IPS DF 6.9 (cell line): Measurements from ENCODE around the gene SCN4B.

Experiments
- DNase-seq: peaks from one replicate; pipeline ENCODE4 v3.0.0-alpha.2; 2013; ENCODE audit warnings: low read depth, low spot score
- H3K27ac ChIP-seq: one replicate; pipeline ENCODE4 v1.5.1; 2013; ENCODE audit warnings: low read length, control low read depth
- H3K27me3 ChIP-seq: 2 replicates; pipeline ENCODE4 v1.6.1; 2013; ENCODE audit warnings: mild to moderate bottlenecking, low read length; ENCODE audit not compliant: control insufficient read depth, insufficient read depth
- H3K36me3 ChIP-seq: 2 replicates; pipeline ENCODE4 v1.6.1; 2013; ENCODE audit warnings: low read length; ENCODE audit not compliant: control insufficient read depth, insufficient read depth
- H3K4me1 ChIP-seq: 2 replicates; pipeline ENCODE4 v1.6.1; 2013; ENCODE audit warnings: low read length; ENCODE audit not compliant: control insufficient read depth, insufficient read depth
- H3K4me3 ChIP-seq: 2 replicates; pipeline ENCODE4 v1.5.1; 2013; ENCODE audit warnings: mild to moderate bottlenecking, low read length
- H3K9me3 ChIP-seq: 2 replicates; pipeline ENCODE4 v1.6.1; 2013; ENCODE audit warnings: low read length, inconsistent platforms; ENCODE audit not compliant: control insufficient read depth, insufficient read depth
- WGBS: extraction: QIAGEN DNeasy Blood & Tissue Kit; methylation state at CpG from one replicate; pipeline ENCODE4 v1.1.7; 2013; ENCODE audit warnings: mixed read lengths, missing lambda C conversion rate; ENCODE audit not compliant: insufficient read length, insufficient coverage; 5-methylcytosine and 5-hydroxymethylcytosine counted together

Gene SCN4B

GRCh38 chr11:118100691-118101232, 51.9 kb downstream of the SCN4B start:
- Histone ChIP-seq H3K27ac (no peak overlapping the region), H3K9me3 (no peaks in the 10 kb centered on the region), H3K36me3 (no peaks in the 10 kb centered on the region), H3K4me3 (no peak overlapping the region), H3K4me1 (peaks cover 3% of the 10 kb centered on the region; the same call in 1 of the 2 replicates), H3K27me3 (no peaks in the 10 kb centered on the region)
- no CpG with 5 or more reads among the region's 3 CpGs for WGBS
- DNase-seq: no peak

GRCh38 chr11:118099838-118100556, 52.6 kb downstream of the SCN4B start:
- no CpG with 5 or more reads among the region's 10 CpGs for WGBS
- no peaks in the 10 kb centered on the region for H3K27me3 ChIP-seq
- H3K36me3 ChIP-seq: no peaks in the 10 kb centered on the region
- no peaks in the 10 kb centered on the region for H3K9me3 ChIP-seq
- no peak for DNase-seq
- H3K4me3 ChIP-seq: no peak overlapping the region
- H3K4me1 ChIP-seq: peaks cover 3% of the 10 kb centered on the region; the same call in 1 of the 2 replicates
- H3K27ac ChIP-seq: no peak overlapping the region

- no peak for DNase-seq
- no peaks in the 10 kb centered on the region for H3K36me3 ChIP-seq
- no peak overlapping the region for H3K27ac ChIP-seq
- no peaks in the 10 kb centered on the region for H3K9me3 ChIP-seq
- WGBS: no CpG with 5 or more reads among the region's 11 CpGs
- H3K4me1 ChIP-seq: peaks cover 3% of the 10 kb centered on the region; the same call in 1 of the 2 replicates
- H3K4me3 ChIP-seq: no peak overlapping the region
- no peaks in the 10 kb centered on the region for H3K27me3 ChIP-seq
Measured at GRCh38 chr11:118098996-118099837, 53.4 kb downstream of the SCN4B start.

- no peak for DNase-seq
- no peaks in the 10 kb centered on the region for H3K27me3 ChIP-seq
- no peaks in the 10 kb centered on the region for H3K9me3 ChIP-seq
- H3K4me3 ChIP-seq: no peak overlapping the region
- H3K4me1 ChIP-seq: peaks cover 4% of the 10 kb centered on the region; the same call in 1 of the 2 replicates
- no CpG with 5 or more reads among the region's 1 CpG for WGBS
- H3K27ac ChIP-seq: no peak overlapping the region
- no peaks in the 10 kb centered on the region for H3K36me3 ChIP-seq
Measured at GRCh38 chr11:118095967-118096367, 56.7 kb downstream of the SCN4B start.

- H3K27ac ChIP-seq: no peak overlapping the region
- H3K27me3 ChIP-seq: no peaks in the 10 kb centered on the region
- no peaks in the 10 kb centered on the region for H3K9me3 ChIP-seq
- no peaks in the 10 kb centered on the region for H3K36me3 ChIP-seq
- H3K4me1 ChIP-seq: peaks cover 4% of the 10 kb centered on the region; the same call in 1 of the 2 replicates
- DNase-seq: no peak
- no CpG with 5 or more reads among the region's 4 CpGs for WGBS
- H3K4me3 ChIP-seq: no peak overlapping the region
Measured at GRCh38 chr11:118095493-118095892, 57.1 kb downstream of the SCN4B start.

- H3K4me3 ChIP-seq: no peak overlapping the region
- no peaks in the 10 kb centered on the region for H3K9me3 ChIP-seq
- WGBS: no CpG with 5 or more reads among the region's 8 CpGs
- DNase-seq: no peak
- H3K27me3 ChIP-seq: no peaks in the 10 kb centered on the region
- no peaks in the 10 kb centered on the region for H3K36me3 ChIP-seq
- 0 out of 2 replicates have a peak, but pooled peaks cover 1% of the 10 kb centered on the region for H3K4me1 ChIP-seq
- H3K27ac ChIP-seq: no peak overlapping the region
Measured at GRCh38 chr11:118092907-118093571, 59.6 kb downstream of the SCN4B start.

- WGBS: no CpG with 5 or more reads among the region's 6 CpGs
- Histone ChIP-seq H3K36me3 (no peaks in the 10 kb centered on the region), H3K27ac (no peak overlapping the region), H3K4me1 (0 out of 2 replicates have a peak, but pooled peaks cover 1% of the 10 kb centered on the region), H3K27me3 (no peaks in the 10 kb centered on the region), H3K9me3 (no peaks in the 10 kb centered on the region), H3K4me3 (no peak overlapping the region)
- no peak for DNase-seq
Measured at GRCh38 chr11:118091690-118092089, 60.9 kb downstream of the SCN4B start.

GRCh38 chr11:118090545-118091162, 62.0 kb downstream of the SCN4B start:
- Histone ChIP-seq H3K4me1 (0 out of 2 replicates have a peak, but pooled peaks cover 1% of the 10 kb centered on the region), H3K27ac (no peak overlapping the region), H3K27me3 (no peaks in the 10 kb centered on the region), H3K9me3 (no peaks in the 10 kb centered on the region), H3K36me3 (no peaks in the 10 kb centered on the region), H3K4me3 (no peak overlapping the region)
- no peak for DNase-seq
- whole genome bisulfite sequencing: no CpG with 5 or more reads among the region's 7 CpGs

- Histone ChIP-seq H3K27me3 (no peaks in the 10 kb centered on the region), H3K4me3 (no peak overlapping the region), H3K4me1 (0 out of 2 replicates have a peak, but pooled peaks cover 1% of the 10 kb centered on the region), H3K36me3 (no peaks in the 10 kb centered on the region), H3K9me3 (no peaks in the 10 kb centered on the region), H3K27ac (no peak overlapping the region)
- DNase-seq: no peak
- WGBS: no CpG with 5 or more reads among the region's 4 CpGs
Measured at GRCh38 chr11:118088531-118088930, 64.1 kb downstream of the SCN4B start.

GRCh38 chr11:118087931-118088330, 64.7 kb downstream of the SCN4B start:
- Histone ChIP-seq H3K9me3 (no peaks in the 10 kb centered on the region), H3K27ac (no peak overlapping the region), H3K27me3 (no peaks in the 10 kb centered on the region), H3K4me3 (no peak overlapping the region), H3K36me3 (no peaks in the 10 kb centered on the region), H3K4me1 (no peaks in the 10 kb centered on the region)
- WGBS: no CpG with 5 or more reads among the region's 6 CpGs
- DNase-seq: no peak
